Activated CD4-positive, CD25-positive, alpha-beta regulatory T cell treated with anti-CD3 and anti-CD28 coated beads, Interleukin-2, amount 50 U/mL, for 72 hours (primary cell): Measurements from ENCODE around the gene BAG5.
"Not testable (repeated sequence)": the region's sequence is repeated elsewhere in the genome, so short reads cannot be mapped to it uniquely, and the experiment has no call there.

Experiments used
- DNase-seq: peaks from one replicate; pipeline ENCODE4 v3.0.0; 2021

Gene BAG5

GRCh38 chr14:103533999-103534575 lies 28.4 kb downstream of the BAG5 start:
- DNase-seq, result no peak

- DNase-seq, result no peak
These were observed 29.1 kb downstream of the BAG5 start for GRCh38 chr14:103533137-103533998.

- no peak for DNase-seq
These were observed 30.0 kb downstream of the BAG5 start for GRCh38 chr14:103532216-103533136.

DNA sequence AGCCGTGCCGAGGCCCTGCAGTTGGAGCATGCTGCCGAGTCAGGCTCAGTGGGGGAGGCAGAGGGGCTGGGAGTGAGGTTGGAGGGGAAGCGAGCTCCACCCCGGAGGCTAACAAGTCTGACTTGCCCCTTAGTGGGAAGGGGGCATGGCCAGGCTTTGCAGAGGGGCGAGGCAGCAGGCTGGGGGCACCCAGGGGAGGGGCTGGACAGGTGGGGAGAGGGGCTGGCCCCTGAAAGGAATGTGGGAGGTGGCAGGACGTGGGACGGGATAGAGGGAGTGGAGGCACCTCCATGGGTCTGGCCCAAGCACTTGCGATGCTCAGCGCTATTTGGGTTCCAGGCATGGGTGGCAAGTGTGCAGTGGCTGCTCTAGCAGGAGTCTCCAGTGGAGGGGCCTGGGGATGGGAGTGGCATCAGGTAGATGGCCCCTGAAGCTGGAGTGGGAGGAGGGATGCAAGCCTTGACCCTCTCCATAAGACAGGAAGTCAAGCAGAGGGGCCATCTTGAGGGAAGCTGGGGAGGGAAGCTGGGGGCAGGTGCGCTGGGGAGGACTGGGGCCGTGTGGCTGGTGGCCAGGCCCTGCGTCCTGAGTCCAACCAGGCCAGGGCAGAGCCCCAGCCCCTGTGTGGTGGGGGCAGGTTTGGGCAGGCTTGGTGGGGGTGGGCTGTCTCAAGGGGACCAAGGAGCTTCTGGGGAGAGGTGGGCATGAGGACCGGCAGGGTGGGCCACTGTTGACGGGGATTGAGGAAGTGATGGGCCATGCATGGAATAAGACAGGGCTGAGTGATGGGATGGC lies 30.8 kb downstream of the BAG5 start:
- no peak for DNase-seq

- no peak for DNase-seq
These were observed 31.6 kb downstream of the BAG5 start for GRCh38 chr14:103530831-103531230.

- no peak for DNase-seq
These were observed 32.1 kb downstream of the BAG5 start for GRCh38 chr14:103530390-103530789.

DNA sequence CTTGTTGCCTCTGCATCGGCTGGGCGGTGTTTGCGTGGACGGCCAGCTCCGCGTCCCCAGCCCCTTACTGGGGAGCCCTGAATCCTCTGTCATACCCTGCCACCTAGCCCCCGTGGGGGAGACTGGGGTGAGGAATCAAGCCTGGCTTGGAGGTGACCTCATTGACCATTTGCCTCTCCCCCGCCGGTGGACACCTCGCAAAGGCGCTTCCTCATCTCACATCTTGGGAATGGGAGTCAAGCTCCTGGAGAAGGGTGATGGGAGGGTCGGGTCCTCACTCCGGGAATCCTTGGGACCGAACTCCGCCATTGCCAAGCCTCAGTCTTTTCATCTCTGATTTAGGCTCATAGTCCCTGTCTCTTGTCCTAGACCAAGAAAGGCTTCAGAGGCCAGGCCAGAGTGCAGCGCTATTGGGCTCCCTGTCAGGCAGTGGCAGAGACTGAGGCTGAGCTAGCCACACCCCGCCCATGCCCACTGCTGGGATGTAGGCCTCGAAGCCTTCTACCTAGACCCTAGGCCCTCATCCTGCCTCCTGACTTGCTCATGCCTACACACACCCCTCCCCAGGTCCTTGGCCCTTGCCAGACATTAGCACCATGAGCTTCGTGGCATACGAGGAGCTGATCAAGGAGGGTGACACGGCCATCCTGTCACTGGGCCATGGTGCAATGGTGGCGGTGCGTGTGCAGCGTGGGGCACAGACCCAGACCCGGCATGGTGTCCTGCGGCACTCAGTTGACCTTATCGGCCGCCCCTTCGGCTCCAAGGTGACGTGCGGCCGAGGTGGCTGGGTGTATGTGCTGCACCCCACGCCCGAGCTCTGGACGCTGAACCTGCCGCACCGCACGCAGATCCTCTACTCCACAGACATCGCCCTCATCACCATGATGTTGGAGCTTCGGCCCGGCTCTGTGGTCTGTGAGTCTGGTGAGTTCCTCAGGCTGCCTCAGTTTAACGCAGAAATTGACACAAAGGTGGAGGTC lies 32.8 kb downstream of the BAG5 start:
- DNase-seq, result no peak

DNA sequence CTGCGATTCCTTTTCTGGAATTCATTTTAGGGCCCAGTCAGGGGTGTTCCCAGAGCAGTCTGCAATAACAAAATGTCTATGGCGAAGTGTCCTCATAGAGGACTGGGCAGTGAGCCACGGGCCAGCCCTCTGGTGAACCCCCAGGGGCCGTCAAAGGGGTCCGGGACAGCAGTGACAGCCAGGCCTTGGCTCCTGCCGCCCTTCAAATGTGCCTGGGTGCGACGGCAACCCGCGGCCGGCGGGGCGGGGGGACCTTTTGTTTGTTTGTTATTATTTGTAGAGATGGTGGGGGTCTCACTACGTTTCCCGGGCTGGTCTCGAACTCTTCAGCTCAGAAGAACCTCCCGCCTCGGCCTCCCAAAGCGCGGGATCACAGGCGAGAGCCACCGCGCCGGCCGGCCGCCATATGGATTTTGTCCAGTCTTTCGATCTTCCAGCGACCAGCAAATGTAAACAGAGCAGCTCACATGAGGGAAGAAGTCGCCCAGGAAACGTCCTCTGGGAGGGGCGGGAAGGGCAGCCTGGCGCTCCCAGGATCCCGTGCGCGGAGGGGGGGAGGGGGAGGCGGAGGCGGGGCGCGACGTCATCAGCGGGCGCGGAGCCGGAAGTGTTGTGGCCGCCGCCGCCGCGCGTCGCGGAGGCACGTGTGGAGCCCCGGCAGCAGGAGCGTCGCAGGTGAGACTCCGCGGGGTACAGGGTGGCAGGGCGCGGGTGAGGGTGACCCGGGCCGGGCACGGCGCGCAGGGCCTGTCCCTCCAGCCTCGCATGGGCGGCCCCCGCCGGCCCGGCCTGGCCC lies 33.7 kb downstream of the BAG5 start, which contains the start of gene TRMT61A:
TRMT61A (plus strand) TSS at position 610 of the 796 bp plus-strand sequence. CDS start 783 bp downstream, outside the sequence.
- DNase-seq, result peak; percentile 79

GRCh38 chr14:103528146-103528586 lies 34.3 kb downstream of the BAG5 start:
- no peak for DNase-seq

DNA sequence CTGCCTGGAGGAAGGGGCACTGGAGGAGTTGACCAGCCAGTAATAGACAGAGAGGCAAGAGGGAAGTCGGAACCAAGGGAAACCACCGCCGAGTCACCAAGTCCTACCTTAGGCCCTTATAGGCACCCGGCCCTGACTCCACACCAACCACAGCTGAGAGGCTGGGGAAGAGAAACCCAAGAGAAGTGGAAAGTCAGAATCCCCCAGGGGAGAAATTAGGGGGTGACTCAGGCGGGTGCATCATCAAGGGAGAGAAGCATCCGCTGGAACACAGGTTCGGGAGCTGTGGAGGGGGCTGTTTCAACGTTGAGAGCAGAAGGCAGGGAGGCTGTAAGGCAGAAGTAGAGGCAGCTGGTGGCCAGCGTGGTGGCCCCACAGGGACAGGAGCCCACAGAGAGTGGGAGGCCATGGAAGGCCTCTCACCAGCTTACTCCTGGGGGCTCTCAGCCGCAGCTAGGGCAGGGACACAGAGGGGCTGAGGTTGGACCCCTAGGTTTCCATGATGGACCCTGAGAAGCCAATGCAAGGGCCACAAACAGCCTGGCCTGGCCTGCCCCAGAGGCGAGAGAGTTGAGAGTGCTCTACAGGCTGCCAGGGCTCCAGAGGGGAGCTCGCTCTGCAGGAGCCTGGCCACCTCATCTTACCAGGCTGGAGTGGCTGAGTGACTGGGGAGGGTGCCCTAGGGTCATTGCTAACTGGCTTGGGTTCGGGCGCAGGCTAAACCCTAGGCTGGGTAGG lies 34.9 kb downstream of the BAG5 start:
- DNase-seq, result no peak

DNA sequence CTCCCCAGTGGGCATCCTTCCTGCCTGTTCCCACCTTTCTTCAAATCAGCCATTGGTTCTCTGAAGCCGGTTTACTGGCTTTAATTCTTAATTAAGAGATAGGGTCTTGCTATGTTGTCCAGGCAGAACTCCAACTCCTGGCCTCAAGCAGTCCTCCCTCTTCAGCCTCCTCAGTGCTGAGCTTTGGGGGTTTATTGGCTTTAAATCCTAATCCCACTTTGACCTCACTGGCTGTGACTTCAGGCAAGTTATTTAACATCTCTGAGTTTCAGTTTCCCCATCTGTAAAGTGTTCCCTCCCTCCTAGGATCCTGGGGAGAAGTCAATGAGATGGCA lies 35.6 kb downstream of the BAG5 start:
- DNase-seq, result no peak

DNA sequence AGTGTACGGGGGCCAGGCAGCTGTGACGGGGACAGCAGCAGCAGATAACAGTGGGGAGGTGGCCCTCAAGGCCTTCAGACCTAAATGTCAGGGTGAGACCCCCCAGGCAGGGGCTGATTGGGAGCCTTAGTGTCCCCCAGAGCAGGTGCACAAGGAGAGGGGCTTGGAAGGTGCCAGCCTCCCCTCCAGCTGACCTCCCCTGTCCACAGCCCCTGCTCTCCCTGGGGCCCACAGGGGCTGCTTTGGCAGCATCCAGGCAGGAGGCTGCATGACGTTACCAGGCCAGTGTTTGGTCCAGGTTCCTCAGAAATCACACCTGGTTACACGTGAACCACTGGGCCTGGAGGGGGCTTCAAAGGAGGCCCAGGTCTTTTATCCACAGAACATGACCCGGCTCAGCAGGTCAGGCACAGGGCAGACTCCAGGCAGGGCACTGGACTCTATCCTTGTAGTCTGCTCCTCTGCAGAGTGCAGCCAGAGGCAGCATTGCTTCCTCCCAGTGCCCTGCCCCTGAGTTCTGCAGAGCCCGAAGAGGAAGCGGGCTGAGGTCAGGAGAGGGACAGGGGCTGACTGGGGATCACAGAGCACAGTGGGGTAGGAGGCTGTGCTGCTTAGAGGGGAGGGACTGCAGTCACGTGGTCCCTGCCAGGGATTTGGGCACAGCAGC lies 36.1 kb downstream of the BAG5 start:
- no peak for DNase-seq

DNA sequence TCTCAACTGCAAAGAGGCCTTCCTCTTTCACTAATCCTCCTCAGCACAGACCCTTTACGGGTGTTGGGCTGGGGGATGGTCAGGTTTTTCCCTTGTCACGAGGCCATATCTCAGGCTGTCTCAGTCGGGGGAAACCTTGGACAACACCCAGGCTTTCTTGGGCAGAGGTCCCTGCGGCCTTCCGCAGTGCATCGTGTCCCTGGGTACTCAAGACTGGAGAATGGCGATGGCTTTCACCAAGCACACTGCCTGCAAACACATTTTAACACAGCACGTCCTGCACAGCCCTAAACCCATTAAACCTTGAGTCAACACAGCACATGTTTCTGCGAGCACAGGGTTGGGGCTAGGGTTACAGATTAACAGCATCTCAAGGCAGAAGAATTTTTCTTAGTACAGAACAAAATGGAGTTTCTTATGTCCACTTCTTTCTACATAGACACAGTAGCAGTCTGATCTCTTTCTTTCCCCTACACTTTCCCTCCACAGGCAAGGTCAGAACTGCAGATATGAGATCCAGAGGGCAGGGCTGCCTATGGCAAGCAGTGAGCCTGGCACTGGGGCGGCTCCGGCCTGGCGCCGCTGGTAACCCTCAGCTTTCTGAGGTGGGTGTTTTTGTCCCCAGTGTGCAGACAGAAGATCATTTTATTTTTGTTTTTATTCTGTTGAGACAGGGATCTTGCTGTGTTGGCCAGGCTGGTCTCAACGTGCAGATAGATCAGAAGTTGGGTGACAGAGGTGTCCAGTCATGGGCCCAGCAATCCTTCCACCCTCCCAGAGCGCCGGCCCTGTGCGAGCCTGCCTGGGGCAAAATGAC lies 36.8 kb downstream of the BAG5 start:
- DNase-seq, result not testable (repeated sequence)

DNA sequence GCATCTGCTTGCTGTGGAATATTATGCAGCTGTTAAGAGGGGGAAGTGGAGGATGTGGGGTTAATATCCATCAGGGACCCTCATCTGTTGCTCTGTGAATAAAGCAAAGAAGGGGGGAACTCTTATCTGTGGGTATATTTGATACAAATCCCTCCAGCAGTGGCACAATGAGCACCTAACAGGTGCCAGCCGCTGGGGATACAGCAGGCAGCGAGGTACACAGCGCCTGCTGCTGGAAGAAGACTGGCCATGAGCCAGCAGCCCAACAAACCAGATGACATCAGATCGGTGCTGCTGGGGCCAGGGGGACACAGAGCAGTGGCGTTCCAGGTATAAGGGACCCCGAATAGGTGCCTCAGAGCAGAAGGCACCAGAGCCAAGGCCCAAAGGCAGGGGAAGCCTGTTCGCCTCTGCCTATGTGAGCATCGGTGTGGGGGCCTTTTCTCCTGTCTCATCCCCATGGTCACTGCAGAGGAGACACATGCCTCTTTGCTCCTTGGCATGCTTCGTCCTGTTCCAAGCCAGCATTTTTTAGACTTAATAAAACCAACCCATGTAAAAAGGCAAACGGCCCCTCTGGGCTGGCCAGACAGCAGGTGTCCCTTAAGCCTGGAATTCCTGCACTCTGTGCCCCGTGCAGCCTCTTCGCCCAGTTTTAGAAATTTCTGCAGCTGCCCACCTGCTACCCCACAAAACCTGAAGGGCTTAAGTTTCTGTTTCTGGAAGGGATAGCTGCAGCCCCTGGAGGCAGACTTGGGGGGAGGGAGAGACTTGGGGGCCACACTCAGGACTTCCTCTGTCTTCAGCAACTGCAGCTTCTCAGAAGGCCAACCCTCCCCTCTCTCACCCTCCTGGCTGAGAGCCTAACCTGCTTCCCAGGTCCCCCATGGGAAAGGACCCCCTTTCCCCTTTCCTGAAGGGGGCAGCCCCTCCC lies 38.2 kb downstream of the BAG5 start:
- DNase-seq, result no peak

DNA sequence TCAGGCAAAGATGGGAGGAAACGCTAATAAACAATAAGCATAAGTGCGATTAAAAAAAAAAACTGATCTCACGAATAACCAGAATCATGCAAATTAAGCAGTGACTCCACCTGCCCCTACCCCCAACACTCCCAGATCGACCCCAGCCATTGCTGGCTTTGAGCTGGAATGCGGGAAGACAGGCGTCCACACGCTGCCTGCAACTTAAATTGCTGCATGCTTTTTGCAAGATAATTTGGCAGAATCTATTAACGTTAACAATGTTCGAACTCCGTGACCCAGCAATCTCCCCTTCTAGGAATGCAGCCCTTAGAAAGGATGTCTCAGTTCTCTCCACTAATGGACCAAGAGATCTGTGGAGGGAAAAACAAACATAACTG lies 38.9 kb downstream of the BAG5 start:
- DNase-seq, result no peak

DNA sequence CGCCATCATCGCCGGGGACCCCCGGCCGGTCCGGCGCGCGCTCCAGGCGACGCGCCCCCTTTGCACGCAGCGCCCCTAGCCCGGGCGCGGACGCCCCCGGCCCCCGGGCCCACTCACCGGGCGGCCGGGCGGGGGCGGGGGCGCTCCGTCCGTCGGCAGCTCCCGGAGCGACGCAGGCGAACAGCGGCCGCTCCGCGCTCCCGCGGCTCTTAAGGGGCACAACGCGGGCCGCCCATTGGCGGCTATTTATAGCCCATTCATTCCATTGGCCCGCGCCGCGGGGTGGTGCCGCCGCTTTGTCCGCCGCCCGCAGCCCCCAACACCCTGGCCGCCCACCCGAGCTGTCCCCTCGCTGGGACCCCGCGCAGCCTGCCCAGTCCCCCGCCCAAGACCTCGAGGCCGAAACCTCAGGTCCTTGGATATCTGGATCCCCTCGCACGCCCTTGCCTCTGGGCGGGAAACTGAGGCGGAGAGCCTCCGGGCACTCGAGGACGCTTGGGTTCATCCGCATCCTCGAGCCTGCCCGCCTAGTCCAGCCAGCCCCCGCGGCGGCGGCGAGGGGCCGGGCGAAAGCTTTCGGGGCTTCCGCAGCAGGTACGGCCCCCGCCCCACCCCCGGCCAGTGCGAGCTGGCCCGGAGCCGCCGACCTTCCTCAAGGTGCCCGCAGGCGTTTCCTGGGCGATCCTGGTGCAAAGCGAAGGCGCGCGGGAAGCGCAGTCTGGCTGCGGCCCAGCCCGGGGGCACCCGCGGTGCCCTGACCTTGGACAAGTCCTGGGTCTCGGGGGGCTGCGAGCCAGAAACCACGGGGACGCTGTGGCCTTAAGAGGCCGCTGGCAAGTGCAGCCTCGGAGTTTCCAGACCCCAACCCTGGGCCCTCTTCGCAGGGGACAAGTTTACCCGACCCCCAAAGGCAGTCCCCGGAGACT lies 39.5 kb downstream of the BAG5 start, which contains the start of gene CKB:
CKB (minus strand) TSS at position 182 of the 926 bp plus-strand sequence. CDS start 337 bp downstream, outside the sequence.
- DNase-seq, result no peak
